ENCODE data around the gene EIF4E2.

Gene EIF4E2

DNA sequence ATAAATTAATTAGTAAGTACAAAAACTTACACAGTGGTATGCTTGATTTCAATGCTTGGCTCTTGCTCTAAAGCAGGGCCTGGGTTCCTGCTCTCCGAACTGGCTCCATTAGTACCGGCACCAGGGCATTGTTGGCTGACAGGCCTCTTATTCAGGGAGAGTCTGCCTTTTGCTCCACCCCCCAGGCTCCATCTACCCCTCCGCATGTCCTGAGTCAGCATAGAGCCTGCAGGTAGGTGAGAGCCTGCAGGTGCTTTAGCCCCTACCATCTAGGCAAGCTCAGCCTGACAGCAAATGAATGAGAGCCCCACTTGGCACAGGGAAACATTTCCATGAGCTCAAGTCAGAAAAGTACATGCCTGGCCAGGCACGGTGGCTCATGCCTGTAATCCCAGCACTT, 47.8 kb downstream of the EIF4E2 start:
- no peak for DNase-seq (ENCODE audit: low spot score)

DNA sequence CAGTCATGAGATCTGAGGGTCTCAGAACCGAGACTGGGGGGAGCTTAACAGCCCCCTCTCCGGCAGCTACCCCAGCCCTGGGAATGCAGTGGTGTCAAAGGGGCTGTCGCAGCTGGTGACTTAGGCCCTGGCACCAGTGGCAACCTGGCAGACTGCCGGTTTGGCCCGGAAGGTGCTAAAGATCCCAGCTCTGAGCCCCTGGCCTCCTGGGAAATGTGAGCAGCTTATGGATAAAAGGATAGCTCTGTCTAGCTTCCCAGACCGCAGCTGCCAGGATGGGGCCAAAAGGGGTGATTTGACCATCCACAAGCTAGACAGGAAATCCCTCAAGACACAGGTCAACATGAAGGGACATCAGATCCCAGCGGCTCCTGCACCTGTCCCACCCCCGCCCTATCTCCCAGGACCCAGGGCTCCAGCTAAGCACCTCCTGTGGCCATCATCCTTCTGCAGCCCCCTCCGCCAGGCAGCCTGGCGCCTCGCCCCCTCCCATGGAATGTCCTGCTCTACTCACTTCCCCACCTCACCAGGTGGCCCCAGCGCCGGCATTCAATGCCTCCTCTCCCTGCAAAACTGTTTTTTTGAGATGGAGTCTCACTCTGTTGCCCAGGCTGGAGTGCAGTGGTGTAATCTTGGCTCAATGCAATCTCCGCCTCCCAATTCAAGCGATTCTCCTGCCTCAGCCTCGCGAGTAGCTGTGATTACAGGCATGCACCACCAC, 49.7 kb downstream of the EIF4E2 start:
- DNase-seq (ENCODE audit: low spot score): no peak

DNA sequence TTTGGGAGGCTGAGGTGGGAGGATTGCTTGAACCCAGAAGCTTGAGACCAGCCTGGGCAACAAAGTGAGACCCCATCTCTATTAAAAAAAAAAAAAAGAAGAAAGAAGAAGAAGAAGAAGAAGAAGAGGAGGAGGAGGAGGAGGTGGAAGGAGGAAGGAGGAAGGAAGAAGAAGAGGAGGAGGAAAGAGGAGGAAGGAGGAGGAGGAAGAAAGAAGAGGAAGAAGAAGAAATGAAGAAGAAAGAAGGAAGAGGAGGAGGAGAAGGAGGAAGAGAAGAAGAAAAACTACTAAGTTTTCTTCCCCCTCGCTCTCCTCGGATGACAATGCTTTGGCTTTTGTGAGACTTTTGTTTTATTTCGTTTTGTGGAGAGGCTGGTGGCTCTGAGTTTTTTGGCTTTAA, 52.8 kb downstream of the EIF4E2 start:
- no peak for DNase-seq (ENCODE audit: low spot score)

DNA sequence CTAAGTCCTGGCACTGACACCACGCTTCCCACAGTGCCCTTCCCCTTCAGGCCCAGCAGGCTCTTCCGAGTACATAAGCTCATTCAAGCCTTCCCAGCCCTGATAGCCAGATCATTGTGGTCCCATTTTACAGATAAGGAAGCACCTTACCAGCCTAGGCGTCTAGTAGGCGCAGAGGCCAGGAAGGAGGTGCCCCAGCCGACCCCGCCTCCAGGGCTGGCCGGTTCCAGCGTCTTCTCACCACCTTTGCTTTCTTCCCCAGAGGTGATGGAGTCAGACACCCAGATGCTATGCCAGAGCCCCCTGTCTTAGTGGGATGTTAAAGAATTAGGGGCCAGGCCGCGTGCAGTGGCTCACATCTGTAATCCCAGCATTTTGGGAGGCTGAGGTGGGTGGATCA, 54.0 kb downstream of the EIF4E2 start:
- DNase-seq (ENCODE audit: low spot score): no peak

DNA sequence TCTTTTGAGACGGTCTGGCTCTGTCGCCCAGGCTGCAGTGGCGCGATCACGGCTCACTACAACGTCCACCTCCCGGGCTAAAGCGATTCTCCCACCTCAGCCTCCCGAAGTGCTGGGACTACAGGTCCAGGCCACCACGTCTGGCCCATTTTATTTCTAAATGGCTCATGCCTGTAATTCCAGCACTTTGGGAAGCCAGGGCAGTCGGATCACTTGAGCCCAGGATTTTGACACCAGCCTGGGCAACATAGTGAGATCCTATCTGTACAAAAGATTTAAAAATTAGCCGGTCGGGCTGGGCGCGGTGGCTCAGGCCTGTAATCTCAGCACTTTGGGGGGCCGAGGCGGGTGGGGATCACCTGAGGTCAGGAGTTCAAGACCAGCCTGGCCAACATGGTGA, 56.5 kb downstream of the EIF4E2 start:
- DNase-seq (ENCODE audit: low spot score): no peak

DNA sequence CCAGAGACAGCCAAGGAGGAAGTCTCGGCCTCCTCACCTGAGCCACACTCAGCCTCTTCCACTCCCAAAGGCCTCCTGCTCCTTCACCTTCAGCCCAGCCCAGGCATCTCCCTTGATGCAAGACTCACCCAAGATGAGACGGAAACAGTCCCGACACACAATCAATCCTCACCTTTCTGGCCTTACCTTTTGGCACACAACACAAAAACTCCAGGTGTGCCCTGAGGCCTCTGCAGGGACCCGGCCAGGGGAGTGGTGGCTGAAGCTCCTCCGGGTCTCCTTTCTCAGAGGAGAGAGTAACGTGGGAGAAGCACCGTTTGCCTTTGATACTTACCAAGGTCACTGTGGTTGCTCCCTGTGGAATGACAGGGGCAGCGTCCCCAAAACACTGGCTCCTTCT, 59.1 kb downstream of the EIF4E2 start:
- no peak for DNase-seq (ENCODE audit: low spot score)

DNA sequence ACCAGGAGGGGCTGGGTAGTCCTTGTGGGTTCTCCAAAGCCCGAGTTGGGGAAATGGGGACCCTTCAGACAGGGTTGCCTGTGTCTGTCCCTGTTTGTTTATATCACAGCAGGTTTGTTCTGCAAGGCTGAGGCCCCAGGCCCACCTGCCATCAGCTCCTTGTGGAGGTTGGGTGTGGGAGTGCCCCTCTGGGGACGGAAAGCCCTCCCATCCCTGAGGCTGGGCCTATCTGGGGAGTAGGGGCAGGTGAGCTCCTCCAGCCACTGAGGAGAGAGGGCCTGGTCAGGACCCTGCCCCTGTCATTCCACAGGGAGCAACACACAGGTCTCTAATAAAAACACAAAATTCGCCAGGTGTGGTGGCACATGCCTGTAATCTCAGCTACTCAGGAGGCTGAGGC, 59.6 kb downstream of the EIF4E2 start:
- no peak for DNase-seq (ENCODE audit: low spot score)

DNA sequence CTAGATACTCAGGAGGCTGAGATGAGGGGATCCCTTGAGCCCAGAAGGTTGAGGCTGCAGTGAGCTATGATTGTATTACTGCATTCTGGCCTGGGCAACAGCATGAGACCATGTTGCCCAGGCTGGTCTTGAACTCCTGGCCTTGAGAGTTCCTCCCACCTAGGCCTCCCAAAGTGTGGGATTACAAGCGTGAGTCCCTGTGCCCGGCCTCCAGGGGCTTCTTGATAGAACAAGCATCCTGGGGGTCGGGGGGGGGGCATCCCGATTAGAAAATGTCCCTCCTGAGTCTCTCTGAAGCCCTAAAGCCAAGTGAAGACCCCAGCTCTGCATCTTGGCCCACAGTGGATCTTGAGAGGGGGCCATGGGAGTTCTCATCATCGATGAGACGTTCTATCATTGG, 60.6 kb downstream of the EIF4E2 start:
- DNase-seq (ENCODE audit: low spot score): no peak

DNA sequence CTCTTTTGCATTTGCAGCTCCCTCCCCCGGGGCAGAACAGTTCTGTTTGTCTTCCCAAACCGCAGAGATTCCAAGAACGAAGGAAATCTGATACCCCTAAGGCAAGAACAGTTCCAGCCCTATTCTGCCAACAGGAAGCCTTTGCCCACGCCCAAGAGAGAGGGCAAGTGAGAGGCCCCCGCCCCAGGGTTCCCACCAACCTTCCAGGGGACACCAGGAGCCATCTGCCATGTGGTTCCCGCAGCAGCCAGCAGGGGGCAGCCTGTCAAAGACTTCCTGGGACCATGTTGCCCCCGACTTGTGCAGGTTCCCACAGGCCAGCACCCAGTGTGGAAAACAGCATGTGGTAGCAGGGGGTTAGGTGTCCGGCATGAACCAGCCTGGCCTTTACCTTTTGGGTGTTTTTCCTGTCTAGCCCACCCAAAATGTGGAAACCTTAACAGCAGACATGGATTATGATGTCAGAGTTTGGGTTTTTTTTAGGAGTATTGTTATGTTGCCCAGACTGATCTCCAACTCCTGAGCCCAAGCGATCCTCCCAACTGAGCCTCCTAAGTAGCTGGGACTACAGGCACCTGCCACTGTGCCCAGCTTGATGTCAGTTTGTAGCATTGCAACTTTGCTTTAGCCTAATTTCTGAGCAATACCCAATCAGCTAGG, 61.2 kb downstream of the EIF4E2 start:
- DNase-seq (ENCODE audit: low spot score): no peak

DNA sequence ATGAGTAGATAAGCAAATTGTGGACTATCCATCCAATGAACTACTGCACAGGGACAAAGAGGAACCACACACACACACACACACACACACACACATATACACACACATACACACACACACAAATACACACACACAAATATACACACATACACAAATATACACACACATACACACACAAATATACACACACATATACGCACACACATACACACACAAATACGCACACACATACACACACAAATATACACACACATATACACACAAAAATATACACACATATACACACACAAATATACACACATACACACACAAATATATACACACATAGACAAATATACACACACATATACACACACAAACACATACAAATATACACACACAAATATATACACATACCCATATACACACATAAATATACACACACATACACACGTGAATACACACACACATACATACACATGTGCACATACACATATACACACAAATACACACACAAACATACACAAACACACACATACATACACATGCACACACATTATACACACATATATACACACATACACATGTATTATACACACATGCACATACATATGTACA, 63.1 kb downstream of the EIF4E2 start:
- DNase-seq (ENCODE audit: low spot score): no peak

DNA sequence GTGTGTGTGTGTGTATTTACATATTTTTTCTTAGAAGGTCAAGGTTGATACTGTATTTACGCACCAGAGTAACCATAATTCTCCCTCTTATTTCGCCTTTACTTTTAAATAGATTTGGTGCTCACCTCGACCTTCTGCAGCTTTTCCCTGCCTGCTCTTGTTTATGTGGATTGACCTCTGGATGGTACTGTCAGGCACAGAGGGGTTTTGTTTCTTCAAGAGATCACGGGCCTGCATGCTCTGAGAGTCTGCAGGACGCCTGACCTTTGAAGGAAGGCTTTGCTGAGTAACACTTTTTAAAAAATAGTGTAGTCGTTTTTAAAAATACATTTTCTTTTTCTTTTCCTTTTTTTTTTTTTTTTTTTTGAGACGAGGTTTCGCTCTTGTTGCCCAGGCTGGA, 64.8 kb downstream of the EIF4E2 start:
- no peak for DNase-seq (ENCODE audit: low spot score)

Measured in globus pallidus (tissue), 1 donor.